HG03457 (cell line): ENCODE results near the gene GLIS1.

Experiments
- ATAC-seq: cut with Tn5 transposase; IDR thresholded peaks from one replicate; pipeline ENCODE4 v1.9.1; 2021; ENCODE audit warnings: moderate number of reproducible peaks; ENCODE audit not compliant: unreplicated experiment

Gene GLIS1

DNA sequence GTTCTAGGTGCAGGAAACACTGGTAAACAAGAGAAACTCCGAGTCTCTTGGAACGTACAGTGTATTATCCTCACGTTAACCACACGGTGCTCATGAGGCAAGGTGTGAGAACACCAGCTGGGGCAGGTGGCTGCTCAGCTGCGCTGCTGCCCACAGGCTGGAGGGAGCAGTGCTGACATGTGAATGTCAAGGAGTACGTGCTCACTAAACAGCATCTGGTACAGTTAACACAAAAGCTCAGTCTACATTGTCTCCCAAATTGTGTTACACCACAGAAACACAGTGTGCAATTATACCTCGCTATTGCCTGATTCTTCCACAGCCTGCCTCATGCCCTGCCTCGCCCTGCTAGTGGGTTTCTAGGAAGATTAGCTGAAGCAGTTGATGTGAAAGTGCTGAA is 138.4 kb downstream of the GLIS1 start:
- no peak for ATAC-seq

DNA sequence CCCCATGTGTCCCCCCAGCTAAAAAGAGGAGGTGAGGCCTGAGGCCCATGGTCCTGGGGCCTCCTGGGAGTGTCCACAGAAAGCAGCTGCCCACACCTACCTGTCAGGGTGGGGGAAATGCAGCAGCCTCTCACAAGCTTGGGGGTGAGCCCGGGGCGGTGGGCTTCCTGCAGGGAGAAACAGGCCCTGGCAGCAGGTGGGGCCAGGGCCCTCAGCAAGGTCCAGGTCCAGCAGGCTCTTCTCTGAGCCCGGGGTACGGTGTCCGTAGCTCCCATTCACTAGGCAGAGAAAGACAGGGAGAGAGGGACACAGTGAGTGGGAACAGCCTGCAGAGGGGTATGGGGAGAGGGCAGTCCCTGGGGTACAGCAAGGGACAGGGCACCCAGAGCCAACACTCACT is 139.0 kb downstream of the GLIS1 start:
- no peak for ATAC-seq

DNA sequence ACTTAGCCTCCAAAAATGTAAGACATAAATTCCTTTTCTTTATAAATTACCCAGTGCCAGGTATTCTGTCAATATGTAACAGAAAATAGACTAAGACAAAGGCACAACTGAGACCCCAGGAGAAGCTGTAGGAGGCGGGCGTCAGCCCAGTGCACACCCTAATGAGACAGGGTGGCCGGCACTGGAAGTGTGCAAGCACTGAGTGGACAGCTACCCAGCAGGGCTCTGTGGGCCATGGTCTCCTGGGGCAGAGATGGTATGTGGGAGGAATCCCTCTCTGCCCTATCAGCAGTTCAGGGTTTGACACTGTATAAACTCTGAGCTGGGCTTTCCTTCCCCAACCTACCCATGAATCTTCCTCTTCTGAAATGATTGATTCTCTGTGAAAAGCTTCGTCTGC is 139.5 kb downstream of the GLIS1 start:
- no peak for ATAC-seq

DNA sequence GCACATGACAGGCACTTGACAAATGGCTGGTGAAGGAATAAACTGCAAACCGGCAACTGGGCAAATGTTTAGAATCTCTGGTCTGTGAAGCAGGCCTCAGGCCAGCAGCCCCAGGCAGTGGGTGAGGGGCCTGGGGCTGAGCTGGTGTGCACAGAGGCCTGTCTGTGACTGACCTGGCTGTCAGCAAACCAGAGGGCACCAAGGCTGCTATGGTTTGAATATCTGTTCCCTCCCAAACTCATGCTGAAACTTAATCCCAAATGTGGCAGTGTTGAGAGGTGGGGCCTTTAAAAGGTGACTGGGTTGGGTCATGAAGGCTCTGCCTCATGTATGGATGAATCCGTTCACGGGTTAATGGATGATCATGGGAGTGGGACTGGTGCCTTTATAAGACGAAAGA is 140.0 kb downstream of the GLIS1 start:
- ATAC-seq: no peak

DNA sequence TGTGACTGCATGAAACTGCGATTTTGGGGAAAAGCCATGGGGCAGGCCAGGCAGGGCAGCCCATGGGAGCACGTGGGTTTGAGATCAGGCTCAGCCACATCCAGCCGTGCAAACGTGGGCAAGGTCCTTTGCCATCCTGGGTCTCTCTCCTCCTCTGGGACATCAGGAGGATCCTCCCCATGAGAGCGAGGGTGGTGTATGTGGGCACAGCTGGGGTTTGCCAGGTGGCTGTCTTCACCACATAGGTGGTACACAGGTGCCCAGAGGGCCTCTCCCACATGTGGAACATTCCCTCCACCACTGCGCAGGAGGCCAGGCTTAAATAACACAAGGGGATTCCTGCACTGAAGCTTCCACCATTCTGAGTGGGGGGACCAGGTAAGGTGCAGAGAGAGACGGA is 143.1 kb downstream of the GLIS1 start:
- no peak for ATAC-seq

DNA sequence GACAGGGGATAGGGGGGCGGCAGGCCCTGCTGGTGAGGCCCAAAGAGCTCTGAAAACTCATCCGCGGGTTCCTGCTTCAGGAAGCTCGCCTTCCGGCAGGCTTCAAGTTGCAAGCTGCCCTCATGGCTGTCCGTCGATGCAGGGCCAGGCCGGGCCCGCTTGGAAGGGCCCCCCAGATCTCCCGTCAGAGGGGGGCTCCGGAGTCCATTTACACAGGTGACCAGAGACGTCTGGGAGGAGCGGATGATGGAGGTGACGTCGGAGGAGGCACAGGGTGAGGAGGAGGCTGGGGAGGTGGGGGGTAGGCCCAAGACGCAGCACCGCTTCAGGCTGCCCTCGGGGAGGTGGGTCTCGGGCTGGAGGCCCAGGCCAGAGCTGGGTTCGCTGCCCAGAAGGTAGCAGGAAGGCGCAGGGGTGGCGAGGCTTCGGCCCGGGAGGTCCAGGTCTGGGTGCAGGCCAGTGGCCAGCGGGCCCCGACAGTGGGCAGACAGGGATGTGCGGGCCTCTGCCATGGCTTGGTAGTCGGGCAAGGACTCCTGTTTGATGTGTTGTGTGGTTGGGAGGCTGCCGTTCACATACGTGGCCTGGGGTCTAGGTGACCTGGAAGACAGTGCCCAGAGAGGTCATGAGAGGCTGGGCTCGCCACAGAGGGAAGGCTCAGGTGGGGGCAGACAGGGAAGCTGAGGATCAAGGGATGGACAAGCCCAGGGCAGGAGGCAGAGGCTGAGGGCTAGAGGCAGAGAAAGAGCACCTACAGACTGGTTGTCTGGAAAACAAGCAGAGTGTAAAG is 144.4 kb downstream of the GLIS1 start:
- ATAC-seq: no peak

DNA sequence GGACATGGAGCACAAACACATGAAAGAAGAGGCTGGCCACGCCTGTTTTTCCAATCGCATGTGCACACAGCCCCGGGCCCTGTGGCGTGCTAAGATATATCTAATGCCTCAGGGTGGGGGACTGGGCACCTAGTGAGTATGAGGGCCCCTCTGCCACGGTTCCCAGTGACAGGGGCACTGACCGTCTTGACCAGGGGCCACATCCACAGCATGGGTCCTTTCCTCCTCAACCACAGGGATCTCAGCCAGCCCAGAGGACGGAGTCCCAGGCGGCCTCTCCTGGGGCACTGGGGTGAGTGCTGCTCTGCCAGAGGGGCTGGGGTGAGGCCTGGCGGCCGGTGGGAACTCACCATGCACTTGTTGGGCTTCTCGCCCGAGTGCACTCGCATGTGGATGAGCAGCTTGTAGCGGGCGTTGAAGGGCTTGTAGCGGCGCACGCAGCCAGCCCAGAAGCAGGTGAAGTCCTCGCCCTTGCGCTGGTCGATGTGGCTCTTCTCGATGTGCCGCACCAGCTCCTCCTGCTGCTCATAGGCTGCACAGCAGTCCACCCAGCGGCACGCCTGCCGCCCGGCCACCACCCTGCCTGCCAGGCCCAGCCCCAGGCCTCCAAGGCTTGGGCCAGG is 145.1 kb downstream of the GLIS1 start:
- no peak for ATAC-seq

DNA sequence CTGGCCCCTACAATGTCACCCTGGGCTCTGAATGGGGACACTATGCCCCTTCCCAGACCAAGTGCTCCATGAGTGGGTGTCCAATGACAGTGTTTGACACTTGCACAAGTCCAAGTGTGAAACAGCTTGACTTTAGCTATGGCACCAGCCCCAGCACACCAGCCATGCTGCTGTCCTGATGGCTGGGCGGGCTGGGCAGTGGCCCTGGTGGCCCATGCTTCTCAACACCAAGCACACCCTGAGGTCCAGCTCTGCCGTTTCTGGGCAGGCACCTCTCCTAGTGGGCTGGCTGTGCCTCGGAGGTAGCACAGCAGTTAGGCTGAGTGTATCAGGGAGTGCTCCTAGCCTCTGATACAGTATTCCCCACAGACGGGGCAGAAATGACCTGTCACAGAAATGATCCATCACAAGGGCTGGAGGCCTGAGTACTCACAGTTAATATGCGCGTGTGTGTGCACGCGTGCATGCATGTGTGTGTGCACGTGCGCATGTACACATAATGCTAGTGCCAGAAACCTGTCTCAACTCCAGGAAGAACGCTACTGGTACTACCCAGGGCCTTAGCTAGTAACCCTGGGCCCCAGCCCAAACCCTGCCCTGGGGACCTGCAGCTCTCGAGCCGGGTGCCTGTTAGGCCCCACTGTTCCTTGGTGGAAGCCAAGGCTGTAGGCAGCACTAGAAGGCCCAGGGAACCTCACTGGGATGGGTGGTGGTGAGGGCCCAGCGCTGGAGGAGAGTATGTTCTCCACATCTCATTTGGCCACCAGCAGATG is 145.8 kb downstream of the GLIS1 start:
- no peak for ATAC-seq

DNA sequence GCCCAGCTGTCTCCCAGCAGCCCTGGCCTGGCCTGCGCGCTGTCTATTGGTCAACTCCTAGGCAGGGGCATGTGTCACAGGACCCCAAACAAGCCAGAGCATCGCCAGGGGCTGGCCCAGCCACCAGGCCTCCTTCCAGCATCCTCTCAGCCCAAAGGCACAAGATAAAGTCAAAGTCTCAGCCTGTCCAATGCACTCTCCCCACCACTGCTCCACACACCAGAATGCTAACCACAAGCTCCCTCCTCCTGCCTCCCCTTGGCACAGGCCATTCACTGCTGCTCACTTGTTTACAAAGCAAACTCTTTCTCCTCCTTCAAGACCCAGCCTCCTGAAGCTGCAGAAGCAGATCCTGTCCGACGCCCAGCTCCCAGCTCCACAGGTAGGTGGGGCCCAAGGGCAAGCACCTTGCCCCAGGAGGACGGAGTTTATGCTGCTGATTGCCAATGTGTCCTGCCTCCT is 146.4 kb downstream of the GLIS1 start:
- ATAC-seq: no peak

DNA sequence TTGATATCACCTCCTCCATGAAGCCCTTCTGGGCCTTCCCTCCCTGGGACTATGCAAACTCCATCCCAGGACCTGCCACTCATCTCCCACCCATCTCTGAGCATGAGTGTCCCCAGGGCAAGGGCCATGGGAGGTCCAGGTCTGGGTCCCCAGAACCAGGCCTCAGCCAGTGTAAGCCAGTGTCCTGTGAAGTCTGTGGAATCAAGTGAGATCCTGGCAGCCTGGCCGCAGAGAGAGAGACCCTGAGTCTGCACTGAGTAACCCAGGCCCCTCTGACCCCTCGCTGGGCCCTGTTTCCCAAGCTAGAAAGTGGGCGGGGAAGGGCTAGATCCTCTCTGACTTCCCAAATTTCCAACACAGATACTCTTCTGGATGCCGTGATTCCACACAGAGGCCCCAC is 147.0 kb downstream of the GLIS1 start:
- no peak for ATAC-seq

DNA sequence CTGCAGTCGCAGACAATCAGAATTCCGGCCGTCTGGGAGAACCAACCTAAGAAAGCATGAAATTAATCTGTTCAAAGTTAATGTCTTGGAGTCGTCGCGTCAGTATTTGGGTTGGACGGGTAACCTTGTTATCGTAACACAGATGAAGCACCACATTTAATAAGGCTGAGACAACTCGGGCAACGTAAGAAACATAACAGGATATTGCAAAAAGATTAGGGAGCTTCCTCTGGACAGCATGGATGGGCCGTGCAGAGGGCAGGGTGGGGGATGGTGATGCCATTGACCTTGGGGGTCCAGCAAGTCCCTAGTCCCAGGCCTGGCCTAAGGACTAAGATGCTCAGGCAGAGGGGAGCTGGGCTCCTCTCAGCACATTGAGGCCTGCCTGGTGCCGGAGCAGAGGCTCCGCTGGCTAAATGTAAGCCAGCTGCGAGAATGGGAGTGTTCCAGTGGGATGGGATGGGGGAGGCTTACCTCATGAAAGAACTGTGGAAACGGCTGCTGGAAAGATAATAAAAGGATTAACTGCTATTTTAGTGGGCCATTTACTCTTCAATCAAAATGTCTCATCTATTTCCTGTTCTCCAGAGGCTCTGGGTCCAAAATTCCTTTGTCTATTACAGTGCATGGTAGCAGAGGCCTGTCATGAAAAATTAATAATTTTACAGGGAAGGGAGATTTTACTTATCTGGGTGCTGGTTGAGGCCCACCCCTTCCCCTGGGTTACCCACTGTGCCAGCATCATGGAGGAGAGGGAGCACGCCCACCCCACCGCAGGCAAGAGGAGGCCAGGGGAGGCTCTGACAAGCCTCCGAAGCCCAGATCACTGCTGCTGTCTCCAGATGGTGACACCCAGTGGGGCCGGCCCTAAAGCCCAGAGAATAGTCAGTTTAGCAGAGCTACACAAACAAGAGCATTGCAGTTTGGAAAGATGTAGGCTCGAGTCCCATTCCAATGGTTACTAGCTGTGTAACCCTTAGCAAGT is 148.1 kb downstream of the GLIS1 start:
- ATAC-seq: no peak

DNA sequence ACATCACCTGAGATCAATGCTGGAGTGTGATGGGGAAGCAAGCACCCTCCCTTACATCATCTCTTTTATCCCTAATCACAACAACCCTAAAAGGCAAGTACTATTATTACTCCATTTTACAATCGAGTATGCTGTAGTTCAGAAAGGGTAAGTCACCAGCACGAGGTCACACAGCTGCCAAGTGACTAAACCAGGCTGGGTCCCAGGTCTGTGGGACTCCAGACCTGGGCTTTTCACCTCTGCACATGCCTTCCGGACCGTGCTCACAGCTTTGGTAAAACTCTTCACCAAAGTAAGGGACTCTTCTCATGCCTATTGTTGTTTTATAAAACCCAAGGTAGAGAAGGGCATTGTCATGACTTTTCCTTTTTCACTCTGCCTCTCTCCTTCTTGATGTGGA is 148.9 kb downstream of the GLIS1 start:
- ATAC-seq: no peak

DNA sequence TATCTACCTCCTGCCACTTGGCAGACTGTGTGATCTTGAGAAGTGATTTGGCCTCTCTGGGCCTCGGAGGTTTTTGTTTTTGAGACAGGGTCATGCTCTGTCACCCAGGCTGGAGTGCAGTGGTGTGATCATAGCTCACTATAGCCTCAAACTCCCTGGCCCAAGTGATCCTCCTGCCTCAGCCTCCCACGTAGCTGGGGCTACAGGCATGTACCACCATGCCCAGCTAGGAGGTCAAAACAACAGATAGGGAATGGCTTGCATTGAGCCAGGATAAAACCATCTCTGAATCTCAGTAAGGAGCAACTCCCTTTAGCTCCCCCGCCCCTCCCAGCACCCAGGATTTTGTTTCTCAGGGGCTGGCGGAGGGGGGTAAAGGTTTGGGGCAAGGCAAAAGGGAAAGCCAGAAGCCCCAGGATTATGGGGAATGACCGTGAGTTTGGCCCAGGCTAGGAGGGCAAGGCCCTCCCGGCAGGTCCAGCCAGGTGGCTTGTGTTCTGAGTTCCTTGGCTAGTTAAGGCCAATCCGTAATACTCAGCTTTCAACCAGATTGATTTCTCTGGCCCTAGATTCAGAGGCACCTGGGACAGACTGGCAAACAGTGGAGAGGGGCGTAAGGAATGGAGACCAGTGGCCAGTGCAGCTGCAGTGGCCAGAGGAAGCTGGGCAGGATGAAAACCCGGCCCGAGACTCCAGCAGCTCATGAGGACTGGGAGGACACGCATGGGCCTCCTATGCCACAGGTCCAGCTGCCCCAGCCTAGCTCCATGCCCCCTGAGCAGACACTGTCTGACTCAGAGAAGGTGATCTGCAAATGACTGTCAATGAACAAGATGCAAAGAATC is 149.7 kb downstream of the GLIS1 start:
- ATAC-seq: no peak

DNA sequence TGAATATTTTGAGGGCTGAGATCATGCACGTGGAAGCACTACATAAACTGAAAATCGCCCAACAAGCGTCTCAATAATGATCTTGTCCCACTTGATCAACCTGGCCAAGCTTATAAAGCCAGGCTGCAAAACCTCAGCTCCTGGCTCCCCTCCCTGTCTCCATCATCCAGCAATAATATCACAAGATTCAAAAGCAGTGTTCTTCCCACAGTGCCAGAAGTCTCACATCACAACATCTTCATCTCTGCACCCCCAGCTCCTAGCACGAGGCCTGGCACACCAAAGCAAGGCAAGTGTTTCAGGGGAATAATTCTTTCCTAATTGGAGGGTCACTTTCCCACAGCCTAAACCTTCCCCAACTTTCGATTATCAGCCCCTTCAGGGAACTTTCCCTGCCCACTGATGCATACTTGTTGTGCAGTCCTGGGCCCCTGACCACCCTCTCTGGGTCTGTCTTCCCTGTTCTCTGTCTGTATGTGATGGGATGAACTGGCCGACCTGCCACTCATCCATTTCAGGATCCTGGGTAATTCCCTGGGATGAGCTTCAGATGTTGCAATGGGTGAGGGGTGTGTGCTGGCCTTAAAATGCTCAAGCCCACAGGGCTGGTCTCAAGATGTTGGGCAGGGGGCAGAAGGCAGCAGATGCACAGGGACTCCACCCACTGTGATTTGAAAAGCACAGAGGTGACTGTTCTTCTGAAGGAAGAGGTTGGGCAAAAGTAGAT is 150.7 kb downstream of the GLIS1 start:
- no peak for ATAC-seq

DNA sequence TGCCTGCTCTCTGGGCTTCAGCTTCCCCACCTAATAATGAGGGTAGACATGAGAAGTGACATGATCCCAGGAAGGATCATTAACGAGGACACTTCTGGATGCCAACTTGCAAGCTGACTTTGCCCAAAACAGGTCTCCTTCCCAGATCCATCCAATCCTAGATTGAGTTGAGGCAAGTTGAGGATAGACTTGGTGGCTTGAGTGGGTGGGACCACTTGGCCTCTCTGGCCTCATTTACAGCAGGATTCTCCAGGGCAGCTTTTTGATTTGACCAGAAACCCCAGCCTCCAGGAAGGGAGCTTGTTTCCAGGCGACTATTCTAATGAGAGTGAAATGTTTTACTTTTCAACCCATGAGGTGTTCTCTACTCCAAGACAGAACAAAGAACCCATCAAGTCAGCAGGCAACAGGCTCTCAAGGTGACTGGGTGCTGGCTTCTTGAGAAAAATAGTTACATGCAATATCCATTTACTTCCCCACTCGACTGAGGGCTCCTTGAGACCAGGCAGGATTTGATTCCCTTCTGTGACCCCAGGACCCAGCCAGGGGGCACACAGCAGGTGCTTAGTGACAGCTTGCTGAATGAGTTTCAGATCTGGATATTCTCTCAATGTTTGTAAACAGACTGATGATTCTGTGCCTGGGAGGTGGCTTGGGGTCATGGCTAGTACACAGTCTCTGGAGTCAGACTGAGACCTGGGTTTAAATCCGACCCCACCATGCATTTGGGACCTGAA is 151.5 kb downstream of the GLIS1 start:
- ATAC-seq: no peak

DNA sequence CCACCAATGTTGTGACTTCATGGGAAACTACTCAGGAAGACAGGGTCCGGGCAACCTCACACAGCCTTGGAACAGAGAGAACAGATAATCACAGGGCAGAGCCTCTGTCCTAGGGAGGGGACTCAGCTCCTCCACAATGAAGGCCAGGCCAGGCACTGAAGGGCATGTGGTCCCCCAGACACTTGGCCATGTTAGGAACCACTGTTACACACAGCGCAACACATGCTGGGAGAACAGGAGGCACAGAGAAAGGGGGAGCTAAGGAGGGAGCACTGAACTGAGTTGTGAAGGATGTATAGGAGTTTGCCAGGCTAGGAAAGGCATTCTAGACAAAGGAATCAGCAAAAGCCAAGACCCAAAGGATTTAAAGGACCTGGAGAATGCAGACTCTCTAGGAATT is 152.2 kb downstream of the GLIS1 start:
- ATAC-seq: no peak

DNA sequence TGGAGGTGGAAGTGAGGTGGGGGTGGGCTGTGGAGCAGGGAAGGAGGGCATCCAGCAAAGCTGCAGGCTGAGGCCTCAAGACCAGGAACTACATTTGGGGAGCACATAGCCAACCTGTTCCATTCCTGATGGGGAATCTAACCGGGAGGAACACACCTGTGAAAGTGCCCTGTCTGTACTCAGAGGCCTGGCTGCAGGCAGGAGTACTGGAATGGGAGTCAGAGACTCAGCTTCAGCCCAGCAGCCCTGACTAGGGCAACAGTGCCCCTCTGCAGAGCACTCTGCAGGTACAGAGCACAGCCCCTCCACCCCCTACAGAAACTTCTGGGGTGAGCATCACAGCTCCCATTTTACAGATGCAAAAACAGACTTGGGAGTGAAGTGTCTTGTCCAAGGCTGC is 153.4 kb downstream of the GLIS1 start:
- ATAC-seq: no peak

DNA sequence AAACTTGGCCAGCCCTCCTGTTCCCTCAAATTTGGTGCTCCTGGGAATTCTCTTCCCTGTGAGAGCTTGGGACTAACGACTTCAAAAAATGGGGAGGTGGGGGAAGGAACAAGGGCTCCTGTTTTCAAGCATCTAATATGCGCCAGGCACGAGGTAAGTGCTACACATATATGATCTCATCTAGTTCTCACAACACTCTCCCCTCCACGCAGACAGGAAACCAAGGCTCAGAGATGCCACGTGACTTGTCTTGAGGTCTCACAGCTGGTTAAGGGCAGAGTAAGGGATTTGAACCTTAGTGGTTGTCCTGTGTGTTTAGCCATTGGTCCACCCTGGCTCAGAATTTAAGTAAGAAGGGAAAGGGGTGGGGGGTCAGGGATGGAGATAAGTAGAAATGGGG is 153.8 kb downstream of the GLIS1 start:
- ATAC-seq: no peak

DNA sequence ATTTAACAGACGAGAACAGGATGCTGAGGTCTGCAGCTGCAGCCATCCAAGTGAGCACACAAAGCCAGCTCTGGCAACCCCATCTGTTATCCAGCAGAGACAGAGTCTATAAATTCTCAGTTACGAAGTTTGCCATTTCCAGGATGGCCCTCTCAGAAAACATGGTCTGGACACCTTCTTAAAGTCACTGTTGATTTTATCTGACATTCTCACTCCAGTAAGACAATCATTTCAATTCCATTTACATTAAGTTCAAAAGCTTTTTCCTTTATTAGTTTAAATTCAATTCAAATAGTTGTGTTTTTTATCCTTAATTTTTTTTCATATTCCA is 154.2 kb downstream of the GLIS1 start:
- ATAC-seq: no peak
